ENCODE results near the gene PCDHB10. TPM values are rescaled to one million over a fixed set of nuclear protein-coding genes. Genes with fewer than 3 reads are reported as not detected.

The PCDHB10 gene
- total RNA-seq (2011; cell fraction: chromatin; rRNA removed; ENCODE audit: low replicate concordance) = not detected in 2 replicates
- not detected in 2 replicates for total RNA-seq (2011; cell fraction: nucleolus; rRNA removed)
- total RNA-seq (2011; cell fraction: nucleoplasm; rRNA removed) = not detected in 2 replicates
- total RNA-seq (2014; rRNA removed) = not detected in 2 replicates
- total RNA-seq (2014; rRNA removed; fragmentation: Illumina TruSeq; extraction: Trizol) = not detected in 2 replicates
- total RNA-seq (2015; rRNA removed; fragmentation: Illumina TruSeq; extraction: Trizol) = not detected in 2 replicates
- not detected in 2 replicates for total RNA-seq (2021)
- polyA plus RNA-seq (2011; rRNA removed) = not detected in 2 replicates
- polyA plus RNA-seq (2011; cell fraction: cytosol; rRNA removed) = not detected in 2 replicates
- not detected in 2 replicates for polyA plus RNA-seq (2011; cell fraction: nucleus; rRNA removed)
- not detected in 2 replicates for polyA plus RNA-seq (2012)
- polyA plus RNA-seq (2014; fragmentation: Illumina TruSeq; extraction: Trizol) = not detected in 2 replicates
- polyA plus RNA-seq (2014; fragmentation: Nextera tagmentation; extraction: Ambion mirVana) = not detected
- polyA plus RNA-seq (2014; rRNA removed) = not detected in 2 replicates
- not detected in 2 replicates for polyA minus RNA-seq (2011; rRNA and poly(A)+ RNA removed)
- not detected in 2 replicates for polyA minus RNA-seq (2011; cell fraction: cytosol; rRNA and poly(A)+ RNA removed)
- not detected in 2 replicates for polyA minus RNA-seq (2011; cell fraction: nucleus; rRNA and poly(A)+ RNA removed)
- Bru-seq, nascent RNA = not detected
- percentile 22 among the genes with signal in this experiment for BruChase-seq, experiment 1, labeled RNA remaining after a 2-hour chase
- BruChase-seq, experiment 2, labeled RNA remaining after a 6-hour chase = not detected
- long read RNA-seq, experiment 1 = 0 reads
- long read RNA-seq, experiment 2 = 0 reads
- long read RNA-seq, experiment 3 = 0 reads

DNA sequence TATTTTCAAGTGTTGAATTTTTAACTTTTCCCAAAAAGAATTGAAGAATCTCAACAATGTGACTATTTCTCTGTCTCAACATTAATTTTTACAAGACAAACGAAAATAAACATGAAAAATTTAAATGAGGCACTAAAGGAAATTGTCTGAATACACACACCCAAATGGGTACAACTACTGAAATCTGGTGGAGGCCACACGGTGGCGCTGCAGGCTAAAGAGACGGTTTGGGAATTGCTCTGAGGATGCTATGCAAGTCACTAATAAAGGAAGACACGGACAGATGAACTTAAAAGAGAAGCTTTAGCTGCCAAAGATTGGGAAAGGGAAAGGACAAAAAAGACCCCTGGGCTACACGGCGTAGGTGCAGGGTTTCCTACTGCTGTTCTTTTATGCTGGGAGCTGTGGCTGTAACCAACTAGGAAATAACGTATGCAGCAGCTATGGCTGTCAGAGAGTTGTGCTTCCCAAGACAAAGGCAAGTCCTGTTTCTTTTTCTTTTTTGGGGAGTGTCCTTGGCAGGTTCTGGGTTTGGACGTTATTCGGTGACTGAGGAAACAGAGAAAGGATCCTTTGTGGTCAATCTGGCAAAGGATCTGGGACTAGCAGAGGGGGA lies at the start of gene PCDHB10:
Gene PCDHB10, plus strand, starts transcription at position 244 of the 616 bp plus-strand sequence. Its CDS starts 200 bp downstream, at position 444.
- H3K79me2 ChIP-seq (ENCODE audit: control insufficient read depth, insufficient read depth, low read length) = no peaks in the 10 kb centered on the region
- H3K4me2 ChIP-seq (ENCODE audit: insufficient read depth, low read length) = no peak within 1 kb of the TSS
- no TSS peak for BruUV-seq (replicated peaks)
- H3K9ac ChIP-seq (ENCODE audit: insufficient read depth in 1 of 2, low read depth in 2 of 2, low read length in 2 of 2) = no peak within 1 kb of the TSS
- no peaks in the 10 kb centered on the region for H3K4me1 ChIP-seq (replicated peaks in 1 of 2; ENCODE audit: control insufficient read depth in 2 of 2, insufficient read depth in 2 of 2, low read length in 2 of 2)
- no peaks in the 10 kb centered on the region for H3K9me1 ChIP-seq (ENCODE audit: control insufficient read depth, insufficient read depth, low read length)
- DNase-seq (ENCODE audit: extremely low read depth in 1 of 4, low spot score in 3 of 4) = peak; percentile 32 to 52 (median 38)
- no peak within 1 kb of the TSS for H2AFZ ChIP-seq (ENCODE audit: low read depth, low read length)
- intact Hi-C loops (cut with micrococcal nuclease) (no loop called here), in situ Hi-C loops (cut with MboI) (no loop called here)
- no peak within 1 kb of the TSS for H3K4me3 ChIP-seq
- no peaks in the 10 kb centered on the region for H4K20me1 ChIP-seq (replicated peaks; ENCODE audit: control insufficient read depth, insufficient read depth, low read length)
- CTCF ChIA-PET (ENCODE audit: low intra/inter-chr PET ratio) = interaction anchor here (1.1 kb wide), 1 partner anchor 369 kb away, joined by 3 read pairs; no protein-coding TSS in a partner anchor
- no peaks in the 10 kb centered on the region for H3K36me3 ChIP-seq (ENCODE audit: control insufficient read depth, insufficient read depth, low read length)
- peak; percentile 71 for FAIRE-seq
- no peaks in the 10 kb centered on the region; a peak in 1 of 5 replicates for H3K27me3 ChIP-seq (ENCODE audit: control insufficient read depth in 2 of 2, insufficient read depth in 2 of 2, low read length in 2 of 2)
- ATAC-seq = peak; percentile 83
- POLR2A ChIA-PET = no interaction called here
- no peaks in the 10 kb centered on the region for H3K9me3 ChIP-seq (replicated peaks; ENCODE audit: control insufficient read depth, insufficient read depth, low read depth, low read length)
- H3K27ac ChIP-seq (ENCODE audit: extremely low read depth, low read depth, low read length) = no peak within 1 kb of the TSS
- under 1% methylated on average over 9 of the region's 10 CpGs for WGBS (ENCODE audit: insufficient coverage, low coverage, missing lambda C conversion rate)
- no peak for TF ChIP-seq ZHX1 (conservative IDR thresholded peaks at IDR 0.05; ENCODE audit: low read length)
- TF ChIP-seq ZNF347 (CRISPR knock-in tag; IDR thresholded peaks at IDR 0.05; ENCODE audit: low read depth) = no peak
- TF ChIP-seq KLF13 (tag; IDR thresholded peaks at IDR 0.05; ENCODE audit: borderline replicate concordance, low read depth) = no peak
- TF ChIP-seq MXI1 (IDR thresholded peaks at IDR 0.05; ENCODE audit: low read depth, low read length) = no peak
- TF ChIP-seq, protein P1, sequence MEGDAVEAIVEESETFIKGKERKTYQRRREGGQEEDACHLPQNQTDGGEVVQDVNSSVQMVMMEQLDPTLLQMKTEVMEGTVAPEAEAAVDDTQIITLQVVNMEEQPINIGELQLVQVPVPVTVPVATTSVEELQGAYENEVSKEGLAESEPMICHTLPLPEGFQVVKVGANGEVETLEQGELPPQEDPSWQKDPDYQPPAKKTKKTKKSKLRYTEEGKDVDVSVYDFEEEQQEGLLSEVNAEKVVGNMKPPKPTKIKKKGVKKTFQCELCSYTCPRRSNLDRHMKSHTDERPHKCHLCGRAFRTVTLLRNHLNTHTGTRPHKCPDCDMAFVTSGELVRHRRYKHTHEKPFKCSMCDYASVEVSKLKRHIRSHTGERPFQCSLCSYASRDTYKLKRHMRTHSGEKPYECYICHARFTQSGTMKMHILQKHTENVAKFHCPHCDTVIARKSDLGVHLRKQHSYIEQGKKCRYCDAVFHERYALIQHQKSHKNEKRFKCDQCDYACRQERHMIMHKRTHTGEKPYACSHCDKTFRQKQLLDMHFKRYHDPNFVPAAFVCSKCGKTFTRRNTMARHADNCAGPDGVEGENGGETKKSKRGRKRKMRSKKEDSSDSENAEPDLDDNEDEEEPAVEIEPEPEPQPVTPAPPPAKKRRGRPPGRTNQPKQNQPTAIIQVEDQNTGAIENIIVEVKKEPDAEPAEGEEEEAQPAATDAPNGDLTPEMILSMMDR (IDR thresholded peaks at IDR 0.05 in 2 of 3, conservative IDR thresholded peaks at IDR 0.05 in 1 of 3; ENCODE audit: insufficient read depth in 2 of 3, low read depth in 1 of 3, low read length in 3 of 3) = peak; percentile 40 to 72 (median 62); a peak in 5 of 6 replicates
- TF ChIP-seq, protein P2, sequence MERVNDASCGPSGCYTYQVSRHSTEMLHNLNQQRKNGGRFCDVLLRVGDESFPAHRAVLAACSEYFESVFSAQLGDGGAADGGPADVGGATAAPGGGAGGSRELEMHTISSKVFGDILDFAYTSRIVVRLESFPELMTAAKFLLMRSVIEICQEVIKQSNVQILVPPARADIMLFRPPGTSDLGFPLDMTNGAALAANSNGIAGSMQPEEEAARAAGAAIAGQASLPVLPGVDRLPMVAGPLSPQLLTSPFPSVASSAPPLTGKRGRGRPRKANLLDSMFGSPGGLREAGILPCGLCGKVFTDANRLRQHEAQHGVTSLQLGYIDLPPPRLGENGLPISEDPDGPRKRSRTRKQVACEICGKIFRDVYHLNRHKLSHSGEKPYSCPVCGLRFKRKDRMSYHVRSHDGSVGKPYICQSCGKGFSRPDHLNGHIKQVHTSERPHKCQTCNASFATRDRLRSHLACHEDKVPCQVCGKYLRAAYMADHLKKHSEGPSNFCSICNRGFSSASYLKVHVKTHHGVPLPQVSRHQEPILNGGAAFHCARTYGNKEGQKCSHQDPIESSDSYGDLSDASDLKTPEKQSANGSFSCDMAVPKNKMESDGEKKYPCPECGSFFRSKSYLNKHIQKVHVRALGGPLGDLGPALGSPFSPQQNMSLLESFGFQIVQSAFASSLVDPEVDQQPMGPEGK (CRISPR knock-in tag; IDR thresholded peaks at IDR 0.05; ENCODE audit: borderline replicate concordance) = no peak
- no peak for TF ChIP-seq FOXA3 (CRISPR knock-in tag; conservative IDR thresholded peaks at IDR 0.05 in 1 of 2, IDR thresholded peaks at IDR 0.05 in 1 of 2)
- TF ChIP-seq, protein P3, sequence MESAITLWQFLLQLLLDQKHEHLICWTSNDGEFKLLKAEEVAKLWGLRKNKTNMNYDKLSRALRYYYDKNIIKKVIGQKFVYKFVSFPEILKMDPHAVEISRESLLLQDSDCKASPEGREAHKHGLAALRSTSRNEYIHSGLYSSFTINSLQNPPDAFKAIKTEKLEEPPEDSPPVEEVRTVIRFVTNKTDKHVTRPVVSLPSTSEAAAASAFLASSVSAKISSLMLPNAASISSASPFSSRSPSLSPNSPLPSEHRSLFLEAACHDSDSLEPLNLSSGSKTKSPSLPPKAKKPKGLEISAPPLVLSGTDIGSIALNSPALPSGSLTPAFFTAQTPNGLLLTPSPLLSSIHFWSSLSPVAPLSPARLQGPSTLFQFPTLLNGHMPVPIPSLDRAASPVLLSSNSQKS (CRISPR knock-in tag; IDR thresholded peaks at IDR 0.05) = no peak

Measured in K562 (cell line).